Measurements from ENCODE around the gene MYO1A. TPM values are rescaled to one million over a fixed set of nuclear protein-coding genes. Genes with fewer than 3 reads are reported as not detected.

Gene MYO1A
- total and polyA plus RNA-seq, 2 of the 13 experiments (the other 11 are each of a cell fraction or from before 2014, with no cell fraction given) = 5.3 to 6.0 TPM

DNA sequence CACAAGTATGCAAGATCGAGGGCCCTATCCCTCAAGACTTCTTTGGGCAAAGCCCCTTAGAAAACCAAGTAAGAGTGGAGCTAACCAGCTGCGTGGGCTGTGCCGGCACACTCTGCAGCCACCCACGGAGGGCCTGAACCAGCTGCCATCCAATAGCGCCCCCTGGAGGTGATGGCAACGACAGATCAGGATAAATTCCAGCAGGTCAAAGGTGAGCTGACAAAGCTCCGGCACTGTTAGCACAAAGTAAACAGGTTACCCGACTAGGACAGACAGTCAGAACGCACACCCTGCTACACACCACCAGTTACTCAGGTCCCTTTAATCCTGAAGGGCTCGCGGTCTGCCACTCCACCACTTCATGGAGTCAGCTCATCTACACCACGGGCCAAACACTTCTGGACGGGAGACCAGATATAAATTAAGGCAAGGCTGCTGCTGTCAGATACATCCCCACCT, 48.5 kb downstream of the MYO1A start (continued):
- TF ChIP-seq ZNF772 (CRISPR knock-in tag; IDR thresholded peaks at IDR 0.05) (peak; percentile 50; the same call in 1 of the 2 replicates), ZNF563 (CRISPR knock-in tag; IDR thresholded peaks at IDR 0.05) (no peak), HIVEP1 (CRISPR knock-in tag; IDR thresholded peaks at IDR 0.05) (no peak), ZNF816 (CRISPR knock-in tag; IDR thresholded peaks at IDR 0.05; ENCODE audit: borderline replicate concordance) (no peak), RXRB (CRISPR knock-in tag; IDR thresholded peaks at IDR 0.05; ENCODE audit: borderline replicate concordance) (peak; percentile 93), NFRKB (IDR thresholded peaks at IDR 0.05) (no peak), ZNF749 (CRISPR knock-in tag; IDR thresholded peaks at IDR 0.05; ENCODE audit: borderline replicate concordance) (no peak), ESRRA (CRISPR knock-in tag; IDR thresholded peaks at IDR 0.05; ENCODE audit: low read depth) (no peak), ZNF773 (CRISPR knock-in tag; IDR thresholded peaks at IDR 0.05; ENCODE audit: borderline replicate concordance) (no peak), RBM39 (IDR thresholded peaks at IDR 0.05; ENCODE audit: low read depth, low read length, poor library complexity, severe bottlenecking) (peak; percentile 38), SYNCRIP (IDR thresholded peaks at IDR 0.05; ENCODE audit: insufficient read depth, low read depth, low read length) (no peak), HNRNPL (IDR thresholded peaks at IDR 0.05; ENCODE audit: low read depth, low read length) (no peak), XRCC5 (optimal IDR thresholded peaks at IDR 0.05; ENCODE audit: low read length) (peak; percentile 88), ZNF205 (CRISPR knock-in tag; IDR thresholded peaks at IDR 0.05) (0 out of 2 replicates have a peak, but pooled peaks have one; percentile 34), ZNF350 (CRISPR knock-in tag; IDR thresholded peaks at IDR 0.05; ENCODE audit: borderline replicate concordance, low read depth) (peak; percentile 68; the same call in 1 of the 2 replicates), GABPA (IDR thresholded peaks at IDR 0.05; ENCODE audit: low read depth, low read length) (no peak), GABPA (CRISPR knock-in tag; IDR thresholded peaks at IDR 0.05; ENCODE audit: low read depth) (0 out of 2 replicates have a peak, but pooled peaks have one; percentile 11), FOXO1 (CRISPR knock-in tag; IDR thresholded peaks at IDR 0.05) (peak; percentile 88), AGO2 (optimal IDR thresholded peaks at IDR 0.05; ENCODE audit: low read depth, low read length) (no peak), KDM2A (CRISPR knock-in tag; IDR thresholded peaks at IDR 0.05; ENCODE audit: borderline replicate concordance, low read depth) (peak; percentile 58; the same call in 1 of the 2 replicates)
- TF ChIP-seq, protein P1, sequence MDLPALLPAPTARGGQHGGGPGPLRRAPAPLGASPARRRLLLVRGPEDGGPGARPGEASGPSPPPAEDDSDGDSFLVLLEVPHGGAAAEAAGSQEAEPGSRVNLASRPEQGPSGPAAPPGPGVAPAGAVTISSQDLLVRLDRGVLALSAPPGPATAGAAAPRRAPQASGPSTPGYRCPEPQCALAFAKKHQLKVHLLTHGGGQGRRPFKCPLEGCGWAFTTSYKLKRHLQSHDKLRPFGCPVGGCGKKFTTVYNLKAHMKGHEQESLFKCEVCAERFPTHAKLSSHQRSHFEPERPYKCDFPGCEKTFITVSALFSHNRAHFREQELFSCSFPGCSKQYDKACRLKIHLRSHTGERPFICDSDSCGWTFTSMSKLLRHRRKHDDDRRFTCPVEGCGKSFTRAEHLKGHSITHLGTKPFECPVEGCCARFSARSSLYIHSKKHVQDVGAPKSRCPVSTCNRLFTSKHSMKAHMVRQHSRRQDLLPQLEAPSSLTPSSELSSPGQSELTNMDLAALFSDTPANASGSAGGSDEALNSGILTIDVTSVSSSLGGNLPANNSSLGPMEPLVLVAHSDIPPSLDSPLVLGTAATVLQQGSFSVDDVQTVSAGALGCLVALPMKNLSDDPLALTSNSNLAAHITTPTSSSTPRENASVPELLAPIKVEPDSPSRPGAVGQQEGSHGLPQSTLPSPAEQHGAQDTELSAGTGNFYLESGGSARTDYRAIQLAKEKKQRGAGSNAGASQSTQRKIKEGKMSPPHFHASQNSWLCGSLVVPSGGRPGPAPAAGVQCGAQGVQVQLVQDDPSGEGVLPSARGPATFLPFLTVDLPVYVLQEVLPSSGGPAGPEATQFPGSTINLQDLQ (CRISPR knock-in tag; IDR thresholded peaks at IDR 0.05) = no peak
- TF ChIP-seq, protein P2, sequence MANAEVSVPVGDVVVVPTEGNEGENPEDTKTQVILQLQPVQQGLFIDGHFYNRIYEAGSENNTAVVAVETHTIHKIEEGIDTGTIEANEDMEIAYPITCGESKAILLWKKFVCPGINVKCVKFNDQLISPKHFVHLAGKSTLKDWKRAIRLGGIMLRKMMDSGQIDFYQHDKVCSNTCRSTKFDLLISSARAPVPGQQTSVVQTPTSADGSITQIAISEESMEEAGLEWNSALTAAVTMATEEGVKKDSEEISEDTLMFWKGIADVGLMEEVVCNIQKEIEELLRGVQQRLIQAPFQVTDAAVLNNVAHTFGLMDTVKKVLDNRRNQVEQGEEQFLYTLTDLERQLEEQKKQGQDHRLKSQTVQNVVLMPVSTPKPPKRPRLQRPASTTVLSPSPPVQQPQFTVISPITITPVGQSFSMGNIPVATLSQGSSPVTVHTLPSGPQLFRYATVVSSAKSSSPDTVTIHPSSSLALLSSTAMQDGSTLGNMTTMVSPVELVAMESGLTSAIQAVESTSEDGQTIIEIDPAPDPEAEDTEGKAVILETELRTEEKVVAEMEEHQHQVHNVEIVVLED (CRISPR knock-in tag; IDR thresholded peaks at IDR 0.05; ENCODE audit: borderline replicate concordance) = no peak
- TF ChIP-seq, protein P3, sequence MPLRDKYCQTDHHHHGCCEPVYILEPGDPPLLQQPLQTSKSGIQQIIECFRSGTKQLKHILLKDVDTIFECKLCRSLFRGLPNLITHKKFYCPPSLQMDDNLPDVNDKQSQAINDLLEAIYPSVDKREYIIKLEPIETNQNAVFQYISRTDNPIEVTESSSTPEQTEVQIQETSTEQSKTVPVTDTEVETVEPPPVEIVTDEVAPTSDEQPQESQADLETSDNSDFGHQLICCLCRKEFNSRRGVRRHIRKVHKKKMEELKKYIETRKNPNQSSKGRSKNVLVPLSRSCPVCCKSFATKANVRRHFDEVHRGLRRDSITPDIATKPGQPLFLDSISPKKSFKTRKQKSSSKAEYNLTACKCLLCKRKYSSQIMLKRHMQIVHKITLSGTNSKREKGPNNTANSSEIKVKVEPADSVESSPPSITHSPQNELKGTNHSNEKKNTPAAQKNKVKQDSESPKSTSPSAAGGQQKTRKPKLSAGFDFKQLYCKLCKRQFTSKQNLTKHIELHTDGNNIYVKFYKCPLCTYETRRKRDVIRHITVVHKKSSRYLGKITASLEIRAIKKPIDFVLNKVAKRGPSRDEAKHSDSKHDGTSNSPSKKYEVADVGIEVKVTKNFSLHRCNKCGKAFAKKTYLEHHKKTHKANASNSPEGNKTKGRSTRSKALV (CRISPR knock-in tag; IDR thresholded peaks at IDR 0.05) = no peak
- TF ChIP-seq, protein P4, sequence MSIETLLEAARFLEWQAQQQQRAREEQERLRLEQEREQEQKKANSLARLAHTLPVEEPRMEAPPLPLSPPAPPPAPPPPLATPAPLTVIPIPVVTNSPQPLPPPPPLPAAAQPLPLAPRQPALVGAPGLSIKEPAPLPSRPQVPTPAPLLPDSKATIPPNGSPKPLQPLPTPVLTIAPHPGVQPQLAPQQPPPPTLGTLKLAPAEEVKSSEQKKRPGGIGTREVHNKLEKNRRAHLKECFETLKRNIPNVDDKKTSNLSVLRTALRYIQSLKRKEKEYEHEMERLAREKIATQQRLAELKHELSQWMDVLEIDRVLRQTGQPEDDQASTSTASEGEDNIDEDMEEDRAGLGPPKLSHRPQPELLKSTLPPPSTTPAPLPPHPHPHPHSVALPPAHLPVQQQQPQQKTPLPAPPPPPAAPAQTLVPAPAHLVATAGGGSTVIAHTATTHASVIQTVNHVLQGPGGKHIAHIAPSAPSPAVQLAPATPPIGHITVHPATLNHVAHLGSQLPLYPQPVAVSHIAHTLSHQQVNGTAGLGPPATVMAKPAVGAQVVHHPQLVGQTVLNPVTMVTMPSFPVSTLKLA (IDR thresholded peaks at IDR 0.05) = no peak

All from HepG2 (cell line).